K562 (cell line): ENCODE data around the gene NCAM2. TPM values are rescaled to one million over a fixed set of nuclear protein-coding genes. Genes with fewer than 3 reads are reported as not detected.
A peak's percentile ranks its signal among the peaks of the same experiment; 100 is the strongest.

Experiments
- ATAC-seq: fragments of 200-7000 bp; cut with Tn5 transposase; 3 replicates; pipeline ENCODE4 v1.9.1; 2020; ENCODE audit warnings: moderate library complexity
- BruUV-seq: library from RNA; stranded (reverse); fragments of 400-500 nt; replicated peaks from 2 replicates; lab custom pipeline; 2021; lab: Mats Ljungman, UMichigan
- CTCF ChIA-PET: fragments of 300-600 bp; formaldehyde crosslinking; extraction: SDS; loops from one replicate; lab custom pipeline; 2021; ENCODE audit warnings: low intra/inter-chr PET ratio; lab: Yijun Ruan, JAX
- POLR2A ChIA-PET: fragments of 300-600, 350-650 bp; sonication (Branson Sonifier 250); formaldehyde crosslinking; extraction: SDS; loops from one replicate; lab custom pipeline; 2021; ENCODE audit warnings: antibody characterized with exemption, inconsistent platforms; lab: Yijun Ruan, JAX
- DNase-seq, 4 experiments: peaks; one replicate each; pipeline versions ENCODE4 v3.0.0 to v3.0.0-alpha.2; 2011 to 2018; ENCODE audit warnings: low spot score in 3 of 4, mixed read lengths in 3 of 4; ENCODE audit errors: extremely low read depth in 1 of 4
- FAIRE-seq: peaks from 2 replicates; lab custom pipeline; 2011; peaks lifted over from hg19 to GRCh38; lab: Jason Lieb, UNC
- H2AFZ ChIP-seq: 2 replicates; pipeline ENCODE4 v1.6.0; 2011; ENCODE audit warnings: low read depth, low read length, control low read depth, inconsistent platforms
- H3K27ac ChIP-seq: fragments of 200-600 bp; 3 replicates; pipeline ENCODE4 v1.8.0; 2011; ENCODE audit warnings: low read depth, mild to moderate bottlenecking, control low read depth, inconsistent platforms, low read length, moderate library complexity, mixed read lengths; ENCODE audit errors: extremely low read depth
- H3K27me3 ChIP-seq, 2 experiments: fragments of 300-600 bp in 1 of 2; 2 replicates in 1 of 2; 3 replicates in 1 of 2; pipeline versions ENCODE4 v1.6.0 to v1.8.0; 2011; ENCODE audit warnings: inconsistent platforms in 2 of 2, low read length in 2 of 2, mild to moderate bottlenecking in 1 of 2, mixed read lengths in 1 of 2, moderate library complexity in 1 of 2; ENCODE audit not compliant: control insufficient read depth in 2 of 2, insufficient read depth in 2 of 2
- H3K36me3 ChIP-seq: fragments of 300-600 bp; 3 replicates; pipeline ENCODE4 v1.8.0; 2011; ENCODE audit warnings: mild to moderate bottlenecking, low read length, inconsistent platforms; ENCODE audit not compliant: control insufficient read depth, insufficient read depth
- H3K4me1 ChIP-seq, 2 experiments: fragments of 200-600 bp in 1 of 2; replicated peaks in 1 of 2; 2 replicates in 1 of 2; 3 replicates in 1 of 2; pipeline versions ENCODE4 v1.5.1 to v1.8.0; 2011; ENCODE audit warnings: inconsistent platforms in 2 of 2, low read length in 2 of 2, mild to moderate bottlenecking in 1 of 2, mixed read lengths in 1 of 2, moderate library complexity in 1 of 2; ENCODE audit not compliant: control insufficient read depth in 2 of 2, insufficient read depth in 2 of 2
- H3K4me2 ChIP-seq: 2 replicates; pipeline ENCODE4 v1.6.1; 2011; ENCODE audit warnings: low read length, control low read depth, inconsistent platforms, mixed read lengths; ENCODE audit not compliant: insufficient read depth
- H3K4me3 ChIP-seq: fragments of 200-600 bp; sonication (generic), shearing (Covaris generic); 2 replicates; pipeline ENCODE4 v1.5.1; 2016; ENCODE audit warnings: control low read depth, inconsistent platforms
- H3K79me2 ChIP-seq: fragments of 200-600 bp; 3 replicates; pipeline ENCODE4 v1.8.0; 2011; ENCODE audit warnings: low read length, inconsistent platforms; ENCODE audit not compliant: control insufficient read depth, insufficient read depth
- H3K9ac ChIP-seq, 2 experiments: 2 replicates each; pipeline versions ENCODE4 v1.6.0 to v1.6.1; 2011; ENCODE audit warnings: low read depth in 2 of 2, low read length in 2 of 2, control low read depth in 1 of 2, inconsistent platforms in 1 of 2, mild to moderate bottlenecking in 1 of 2, mixed read lengths in 1 of 2; ENCODE audit not compliant: insufficient read depth in 1 of 2
- H3K9me1 ChIP-seq: one replicate; pipeline ENCODE4 v1.6.0; 2011; ENCODE audit warnings: inconsistent platforms, mild to moderate bottlenecking, low read length, moderate library complexity; ENCODE audit not compliant: control insufficient read depth, insufficient read depth
- H3K9me3 ChIP-seq: replicated peaks from 2 replicates; pipeline ENCODE4 v1.5.1; 2011; ENCODE audit warnings: low read depth, low read length, inconsistent platforms; ENCODE audit not compliant: control insufficient read depth, insufficient read depth
- H4K20me1 ChIP-seq: replicated peaks from 2 replicates; pipeline ENCODE4 v1.6.1; 2011; ENCODE audit warnings: low read length, inconsistent platforms, mixed read lengths; ENCODE audit not compliant: control insufficient read depth, insufficient read depth
- ESRRA ChIP-seq: fragments of 450-650 bp; IDR thresholded peaks from 2 replicates; pipeline ENCODE4 v1.6.1; 2014; ENCODE audit warnings: low read depth, mild to moderate bottlenecking, moderate library complexity, borderline replicate concordance
- KDM2B ChIP-seq: fragments of 250-450 bp; sonication (Bioruptor Pico); IDR thresholded peaks from 2 replicates; pipeline ENCODE4 v1.8.0; 2021; ENCODE audit warnings: mild to moderate bottlenecking, moderate library complexity
- KLF16 ChIP-seq: IDR thresholded peaks from 2 replicates; pipeline ENCODE4 v1.6.1; 2016; ENCODE audit warnings: antibody characterized with exemption
- MEF2D ChIP-seq: conservative IDR thresholded peaks from 2 replicates; pipeline ENCODE4 v1.6.1; 2016; ENCODE audit warnings: low read depth, missing genetic modification characterization, missing compliant biosample characterization
- SLC30A9 ChIP-seq: fragments of 250-450 bp; sonication (Bioruptor Pico); IDR thresholded peaks from 2 replicates; pipeline ENCODE4 v1.8.0; 2022; ENCODE audit warnings: mild to moderate bottlenecking, moderate library complexity
- TAF15 ChIP-seq: fragments of 200-400 bp; formaldehyde crosslinking; IDR thresholded peaks from 2 replicates; pipeline ENCODE4 v1.6.1; 2017; ENCODE audit warnings: mild to moderate bottlenecking, low read depth, low read length, moderate library complexity
- WGBS: fragments of 100-300 bp; shearing (Covaris generic); methylation state at CpG from one replicate; pipeline ENCODE4 v1.1.6; 2016; ENCODE audit warnings: low coverage, mixed read lengths; ENCODE audit not compliant: insufficient coverage; ENCODE audit errors: missing lambda C conversion rate; 5-methylcytosine and 5-hydroxymethylcytosine counted together
- in situ Hi-C: fragments of 300-500 bp; cut with MboI; formaldehyde crosslinking; loops from 4 replicates; pipeline ENCODE4 v1.15.0; 2018; ENCODE audit warnings: inconsistent platforms, mixed read lengths
- intact Hi-C: fragments of 100-400 bp; cut with micrococcal nuclease; formaldehyde crosslinking; loops from 2 replicates; pipeline ENCODE4 v1.14.2; 2022
- polyA plus RNA-seq, 8 experiments: library from polyadenylated mRNA; depleted of rRNA in 4 of 8; stranded (reverse) in 5 of 8; unstranded in 3 of 8; fragments of >200 nt; fragmentation: Nextera tagmentation in 2 of 8; fragmentation: Illumina TruSeq in 1 of 8; extraction: Ambion mirVana in 2 of 8; extraction: Trizol in 1 of 8; gene quantifications; 2 replicates each; pipeline versions ENCODE4 v1.2.1 to v1.2.3, GENCODE V29; 2011 to 2014; ENCODE audit warnings: inconsistent platforms in 1 of 8, missing spikeins in 1 of 8
- total RNA-seq, 7 experiments: library from RNA; depleted of rRNA in 6 of 7; stranded (reverse); fragments of >200 nt in 6 of 7; fragmentation: Illumina TruSeq in 2 of 7; extraction: Trizol in 2 of 7; gene quantifications; 2 replicates each; pipeline versions ENCODE4 v1.2.1 to v1.2.3, GENCODE V29; 2011 to 2021; ENCODE audit warnings: low replicate concordance in 1 of 7
- TF ChIP-seq, protein P1 (sequence below): fragments of 450-650 bp; conservative IDR thresholded peaks from 2 replicates; pipeline ENCODE4 v1.6.1; 2016; ENCODE audit warnings: missing genetic modification characterization, low read depth, mild to moderate bottlenecking, missing compliant biosample characterization, moderate library complexity
- TF ChIP-seq, protein P2 (sequence below): sonication (generic); formaldehyde crosslinking; IDR thresholded peaks from 2 replicates; pipeline ENCODE4 v1.8.1; 2023; ENCODE audit warnings: mild to moderate bottlenecking, missing genetic modification reagents
- TF ChIP-seq, protein P3 (sequence below): sonication (generic); formaldehyde crosslinking; IDR thresholded peaks from 2 replicates; pipeline ENCODE4 v1.8.0; 2022; ENCODE audit warnings: mild to moderate bottlenecking, missing genetic modification reagents
- TF ChIP-seq, protein P4 (sequence below): fragments of 450-650 bp; IDR thresholded peaks from 2 replicates; pipeline ENCODE4 v1.6.1; 2016; ENCODE audit warnings: missing biosample characterization, missing genetic modification characterization
- TF ChIP-seq, protein P5 (sequence below): sonication (generic); formaldehyde crosslinking; IDR thresholded peaks from 2 replicates; pipeline ENCODE4 v1.8.0; 2022; ENCODE audit warnings: mild to moderate bottlenecking, missing genetic modification reagents

The NCAM2 gene
- total and polyA plus RNA-seq, 9 of the 15 experiments (the other 6 are each of a cell fraction or from before 2014, with no cell fraction given), result 14.0 to 58.2 (median 27.8) TPM

DNA sequence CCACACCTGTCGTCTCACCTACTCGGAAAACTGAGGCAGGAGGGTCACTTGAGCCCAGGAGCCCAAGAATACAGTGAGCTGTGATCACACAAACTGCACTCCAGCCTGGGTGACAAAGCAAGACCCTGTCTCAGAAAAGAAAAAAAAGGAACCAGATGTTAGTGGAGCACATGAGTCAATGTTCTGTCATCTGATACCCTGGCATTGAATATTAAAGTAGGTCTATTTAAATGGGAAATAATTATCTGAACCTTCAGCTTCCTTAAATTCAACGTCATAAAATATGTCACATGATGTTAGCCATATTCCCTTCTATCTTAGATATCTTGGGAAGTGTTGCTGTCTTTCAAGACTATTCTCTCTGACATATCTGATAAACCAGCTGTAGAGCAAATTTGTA lies 47.3 kb downstream of the NCAM2 start (continued):
- TF ChIP-seq, protein P1, sequence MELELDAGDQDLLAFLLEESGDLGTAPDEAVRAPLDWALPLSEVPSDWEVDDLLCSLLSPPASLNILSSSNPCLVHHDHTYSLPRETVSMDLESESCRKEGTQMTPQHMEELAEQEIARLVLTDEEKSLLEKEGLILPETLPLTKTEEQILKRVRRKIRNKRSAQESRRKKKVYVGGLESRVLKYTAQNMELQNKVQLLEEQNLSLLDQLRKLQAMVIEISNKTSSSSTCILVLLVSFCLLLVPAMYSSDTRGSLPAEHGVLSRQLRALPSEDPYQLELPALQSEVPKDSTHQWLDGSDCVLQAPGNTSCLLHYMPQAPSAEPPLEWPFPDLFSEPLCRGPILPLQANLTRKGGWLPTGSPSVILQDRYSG (tag), result no peak
- no peak for TF ChIP-seq MEF2D (tag)
- TF ChIP-seq, all 486 proteins: peak for 3

DNA sequence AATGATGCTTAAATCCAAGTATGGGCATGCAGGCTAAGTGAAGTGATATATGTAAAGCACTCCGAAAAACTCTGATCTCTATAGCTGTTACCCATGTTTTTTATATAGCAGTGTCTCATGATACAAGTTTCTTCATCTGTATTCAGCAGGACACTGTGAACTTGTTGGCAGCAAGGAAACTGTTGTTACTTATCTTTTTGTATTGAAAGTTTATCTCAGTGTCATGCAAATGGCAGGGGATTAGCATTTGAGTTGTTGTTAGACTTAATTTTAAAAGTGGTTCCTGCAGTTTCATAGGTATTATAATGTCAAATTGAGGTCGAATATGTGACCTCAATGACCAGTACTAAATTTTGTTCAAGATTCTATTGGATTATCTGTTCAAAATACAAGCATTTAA lies 47.9 kb downstream of the NCAM2 start:
- intact Hi-C loops, result no loop called here
- no peaks in the 10 kb centered on the region for H3K79me2 ChIP-seq
- CTCF ChIA-PET, result no interaction called here
- H3K27me3 ChIP-seq, result no peaks in the 10 kb centered on the region
- no peak overlapping the region for H3K4me2 ChIP-seq
- peaks cover 0 to 4% of the 10 kb centered on the region in 2 experiments; a peak in 2 of 5 replicates for H3K4me1 ChIP-seq
- no peak overlapping the region for H3K4me3 ChIP-seq
- FAIRE-seq (no peak), ATAC-seq (no peak; the same call in 2 of the 3 replicates), DNase-seq (no peak)
- H4K20me1 ChIP-seq, result no peaks in the 10 kb centered on the region
- H3K27ac ChIP-seq, result no peak overlapping the region; the same call in 2 of the 3 replicates
- H3K9me1 ChIP-seq, result no peaks in the 10 kb centered on the region
- WGBS, result 3% methylated on average over 2 of the region's 2 CpGs
- no peaks in the 10 kb centered on the region for H3K36me3 ChIP-seq
- no peak overlapping the region for H3K9ac ChIP-seq
- BruUV-seq, result no TSS peak
- H3K9me3 ChIP-seq, result no peaks in the 10 kb centered on the region
- in situ Hi-C loops, result no loop called here
- peak overlapping the region; percentile 1; the same call in 1 of the 2 replicates for H2AFZ ChIP-seq
- POLR2A ChIA-PET, result interaction anchor here (1.6 kb wide), 1 partner anchor 9 kb away, joined by 4 read pairs; no protein-coding TSS in a partner anchor
- TF ChIP-seq, protein P2, sequence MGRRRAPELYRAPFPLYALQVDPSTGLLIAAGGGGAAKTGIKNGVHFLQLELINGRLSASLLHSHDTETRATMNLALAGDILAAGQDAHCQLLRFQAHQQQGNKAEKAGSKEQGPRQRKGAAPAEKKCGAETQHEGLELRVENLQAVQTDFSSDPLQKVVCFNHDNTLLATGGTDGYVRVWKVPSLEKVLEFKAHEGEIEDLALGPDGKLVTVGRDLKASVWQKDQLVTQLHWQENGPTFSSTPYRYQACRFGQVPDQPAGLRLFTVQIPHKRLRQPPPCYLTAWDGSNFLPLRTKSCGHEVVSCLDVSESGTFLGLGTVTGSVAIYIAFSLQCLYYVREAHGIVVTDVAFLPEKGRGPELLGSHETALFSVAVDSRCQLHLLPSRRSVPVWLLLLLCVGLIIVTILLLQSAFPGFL (CRISPR knock-in tag), result no peak
- no peak for TF ChIP-seq KDM2B (CRISPR knock-in tag)
- no peak for TF ChIP-seq SLC30A9
- TF ChIP-seq ESRRA, result no peak
- TF ChIP-seq, protein P3, sequence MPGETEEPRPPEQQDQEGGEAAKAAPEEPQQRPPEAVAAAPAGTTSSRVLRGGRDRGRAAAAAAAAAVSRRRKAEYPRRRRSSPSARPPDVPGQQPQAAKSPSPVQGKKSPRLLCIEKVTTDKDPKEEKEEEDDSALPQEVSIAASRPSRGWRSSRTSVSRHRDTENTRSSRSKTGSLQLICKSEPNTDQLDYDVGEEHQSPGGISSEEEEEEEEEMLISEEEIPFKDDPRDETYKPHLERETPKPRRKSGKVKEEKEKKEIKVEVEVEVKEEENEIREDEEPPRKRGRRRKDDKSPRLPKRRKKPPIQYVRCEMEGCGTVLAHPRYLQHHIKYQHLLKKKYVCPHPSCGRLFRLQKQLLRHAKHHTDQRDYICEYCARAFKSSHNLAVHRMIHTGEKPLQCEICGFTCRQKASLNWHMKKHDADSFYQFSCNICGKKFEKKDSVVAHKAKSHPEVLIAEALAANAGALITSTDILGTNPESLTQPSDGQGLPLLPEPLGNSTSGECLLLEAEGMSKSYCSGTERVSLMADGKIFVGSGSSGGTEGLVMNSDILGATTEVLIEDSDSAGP (CRISPR knock-in tag), result no peak
- TF ChIP-seq TAF15, result no peak
- no peak for TF ChIP-seq KLF16
- TF ChIP-seq, protein P4, sequence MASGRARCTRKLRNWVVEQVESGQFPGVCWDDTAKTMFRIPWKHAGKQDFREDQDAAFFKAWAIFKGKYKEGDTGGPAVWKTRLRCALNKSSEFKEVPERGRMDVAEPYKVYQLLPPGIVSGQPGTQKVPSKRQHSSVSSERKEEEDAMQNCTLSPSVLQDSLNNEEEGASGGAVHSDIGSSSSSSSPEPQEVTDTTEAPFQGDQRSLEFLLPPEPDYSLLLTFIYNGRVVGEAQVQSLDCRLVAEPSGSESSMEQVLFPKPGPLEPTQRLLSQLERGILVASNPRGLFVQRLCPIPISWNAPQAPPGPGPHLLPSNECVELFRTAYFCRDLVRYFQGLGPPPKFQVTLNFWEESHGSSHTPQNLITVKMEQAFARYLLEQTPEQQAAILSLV, result no peak
- TF ChIP-seq, protein P5, sequence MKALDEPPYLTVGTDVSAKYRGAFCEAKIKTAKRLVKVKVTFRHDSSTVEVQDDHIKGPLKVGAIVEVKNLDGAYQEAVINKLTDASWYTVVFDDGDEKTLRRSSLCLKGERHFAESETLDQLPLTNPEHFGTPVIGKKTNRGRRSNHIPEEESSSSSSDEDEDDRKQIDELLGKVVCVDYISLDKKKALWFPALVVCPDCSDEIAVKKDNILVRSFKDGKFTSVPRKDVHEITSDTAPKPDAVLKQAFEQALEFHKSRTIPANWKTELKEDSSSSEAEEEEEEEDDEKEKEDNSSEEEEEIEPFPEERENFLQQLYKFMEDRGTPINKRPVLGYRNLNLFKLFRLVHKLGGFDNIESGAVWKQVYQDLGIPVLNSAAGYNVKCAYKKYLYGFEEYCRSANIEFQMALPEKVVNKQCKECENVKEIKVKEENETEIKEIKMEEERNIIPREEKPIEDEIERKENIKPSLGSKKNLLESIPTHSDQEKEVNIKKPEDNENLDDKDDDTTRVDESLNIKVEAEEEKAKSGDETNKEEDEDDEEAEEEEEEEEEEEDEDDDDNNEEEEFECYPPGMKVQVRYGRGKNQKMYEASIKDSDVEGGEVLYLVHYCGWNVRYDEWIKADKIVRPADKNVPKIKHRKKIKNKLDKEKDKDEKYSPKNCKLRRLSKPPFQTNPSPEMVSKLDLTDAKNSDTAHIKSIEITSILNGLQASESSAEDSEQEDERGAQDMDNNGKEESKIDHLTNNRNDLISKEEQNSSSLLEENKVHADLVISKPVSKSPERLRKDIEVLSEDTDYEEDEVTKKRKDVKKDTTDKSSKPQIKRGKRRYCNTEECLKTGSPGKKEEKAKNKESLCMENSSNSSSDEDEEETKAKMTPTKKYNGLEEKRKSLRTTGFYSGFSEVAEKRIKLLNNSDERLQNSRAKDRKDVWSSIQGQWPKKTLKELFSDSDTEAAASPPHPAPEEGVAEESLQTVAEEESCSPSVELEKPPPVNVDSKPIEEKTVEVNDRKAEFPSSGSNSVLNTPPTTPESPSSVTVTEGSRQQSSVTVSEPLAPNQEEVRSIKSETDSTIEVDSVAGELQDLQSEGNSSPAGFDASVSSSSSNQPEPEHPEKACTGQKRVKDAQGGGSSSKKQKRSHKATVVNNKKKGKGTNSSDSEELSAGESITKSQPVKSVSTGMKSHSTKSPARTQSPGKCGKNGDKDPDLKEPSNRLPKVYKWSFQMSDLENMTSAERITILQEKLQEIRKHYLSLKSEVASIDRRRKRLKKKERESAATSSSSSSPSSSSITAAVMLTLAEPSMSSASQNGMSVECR (CRISPR knock-in tag), result no peak
